ENCODE measurements around the gene ETS1.

Gene ETS1

GRCh38 chr11:128522055-128522942, 65.1 kb downstream of the ETS1 start (continued):
- TF ChIP-seq MZF1 (tag by site-specific recombination; IDR thresholded peaks at IDR 0.05; ENCODE audit: borderline replicate concordance) (peak; percentile 49; the same call in 1 of the 2 replicates), ZNF521 (tag by site-specific recombination; IDR thresholded peaks at IDR 0.05) (no peak), HOXD13 (CRISPR knock-in tag; IDR thresholded peaks at IDR 0.05; ENCODE audit: borderline replicate concordance) (no peak), ZBTB11 (tag by site-specific recombination; conservative IDR thresholded peaks at IDR 0.05; ENCODE audit: low read depth) (no peak), ZNF585B (tag by site-specific recombination; IDR thresholded peaks at IDR 0.05) (no peak), ZNF777 (tag by site-specific recombination; IDR thresholded peaks at IDR 0.05; ENCODE audit: borderline replicate concordance) (peak; percentile 5; the same call in 1 of the 2 replicates), ZBTB6 (tag by site-specific recombination; IDR thresholded peaks at IDR 0.05) (no peak), ZNF555 (tag by site-specific recombination; conservative IDR thresholded peaks at IDR 0.05) (no peak), ZBTB17 (tag by site-specific recombination; IDR thresholded peaks at IDR 0.05) (0 out of 2 replicates have a peak, but pooled peaks have one; percentile 20), GLI4 (tag by site-specific recombination; IDR thresholded peaks at IDR 0.05) (no peak), ZNF350 (tag by site-specific recombination; IDR thresholded peaks at IDR 0.05) (no peak), GLIS1 (tag by site-specific recombination; IDR thresholded peaks at IDR 0.05) (no peak; the same call in 1 of the 2 replicates), INSM2 (tag by site-specific recombination; IDR thresholded peaks at IDR 0.05) (no peak), IKZF3 (tag by site-specific recombination; IDR thresholded peaks at IDR 0.05) (no peak), ZSCAN5A (tag by site-specific recombination; IDR thresholded peaks at IDR 0.05) (no peak), TCF7L2 (IDR thresholded peaks at IDR 0.05; ENCODE audit: borderline replicate concordance, low read depth, low read length) (no peak), ZNF433 (tag by site-specific recombination; IDR thresholded peaks at IDR 0.05; ENCODE audit: low read depth) (no peak), ZNF426 (tag by site-specific recombination; IDR thresholded peaks at IDR 0.05) (no peak), ZNF548 (tag by site-specific recombination; IDR thresholded peaks at IDR 0.05) (no peak), MYNN (tag by site-specific recombination; IDR thresholded peaks at IDR 0.05; ENCODE audit: borderline replicate concordance) (no peak), ZBTB8A (tag by site-specific recombination; IDR thresholded peaks at IDR 0.05) (peak; percentile 97), ZNF660 (tag by site-specific recombination; IDR thresholded peaks at IDR 0.05) (peak; percentile 52; the same call in 1 of the 2 replicates), ZNF518A (tag by site-specific recombination; conservative IDR thresholded peaks at IDR 0.05; ENCODE audit: low read depth) (no peak), ZNF138 (tag by site-specific recombination; IDR thresholded peaks at IDR 0.05; ENCODE audit: borderline replicate concordance) (no peak), ZNF514 (tag by site-specific recombination; IDR thresholded peaks at IDR 0.05) (no peak)

Data from HEK293 (cell line).